Measurements from ENCODE around the gene WFDC12.

WFDC12 gene

DNA sequence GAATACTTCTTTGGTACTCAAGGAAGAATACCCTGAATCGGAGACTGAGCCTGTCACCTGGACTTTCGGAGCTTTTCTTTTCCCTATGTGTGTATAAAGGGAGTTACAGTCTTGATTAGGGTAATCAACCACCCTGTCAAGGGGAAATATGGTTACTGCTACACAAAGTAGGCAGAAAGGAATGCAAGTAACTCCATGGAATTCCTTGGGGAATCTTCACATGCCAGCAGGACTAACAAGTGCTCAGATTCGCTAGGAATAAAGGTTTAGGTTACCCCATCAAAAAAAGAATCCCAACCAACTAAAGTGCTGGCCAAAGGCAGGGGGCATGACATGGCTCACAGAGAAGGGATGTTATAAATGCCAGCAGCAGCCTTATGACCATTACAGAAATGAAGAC lies 33.8 kb downstream of the WFDC12 start:
- no peak for DNase-seq (ENCODE audit: low read depth)

DNA sequence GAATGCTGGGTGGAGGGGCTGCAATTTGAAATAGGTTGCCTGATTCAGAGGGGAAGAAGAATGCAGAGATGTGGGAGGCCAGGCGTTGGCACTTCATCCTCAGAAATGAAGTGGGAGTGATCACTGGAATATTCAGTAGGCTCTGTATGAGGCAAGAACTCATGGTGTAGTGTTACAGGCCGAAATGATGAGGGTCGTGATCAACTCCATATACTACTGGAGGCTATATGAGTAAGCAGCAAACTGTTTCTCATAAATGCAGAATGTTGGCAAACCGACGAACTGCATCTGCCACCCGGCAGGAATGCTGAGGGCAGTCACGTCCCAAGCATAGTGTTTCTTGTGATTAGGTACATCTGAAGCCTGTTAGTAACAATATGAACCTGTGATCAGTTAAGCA lies 36.0 kb downstream of the WFDC12 start:
- peak; percentile 98 for DNase-seq (ENCODE audit: low read depth)

DNA sequence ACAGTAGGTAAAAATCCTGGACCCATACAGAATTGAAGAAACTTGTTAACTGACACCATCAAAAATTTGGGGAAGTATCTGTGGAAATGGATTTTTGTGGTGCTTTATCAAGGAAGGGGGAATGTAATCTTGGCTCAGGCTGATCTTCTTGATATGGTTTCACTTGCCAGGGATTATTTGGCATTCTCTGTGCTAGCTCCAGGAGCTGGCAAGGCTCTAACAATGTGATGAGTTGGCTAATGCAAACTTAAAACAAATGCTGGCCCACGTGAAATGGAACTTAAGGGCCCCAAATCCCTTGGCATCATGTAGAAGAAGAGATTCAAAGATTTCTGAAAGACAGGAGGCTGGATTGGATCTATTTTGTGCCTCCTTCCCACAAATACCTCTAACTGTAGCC lies 36.5 kb downstream of the WFDC12 start:
- DNase-seq (ENCODE audit: low read depth) = no peak

DNA sequence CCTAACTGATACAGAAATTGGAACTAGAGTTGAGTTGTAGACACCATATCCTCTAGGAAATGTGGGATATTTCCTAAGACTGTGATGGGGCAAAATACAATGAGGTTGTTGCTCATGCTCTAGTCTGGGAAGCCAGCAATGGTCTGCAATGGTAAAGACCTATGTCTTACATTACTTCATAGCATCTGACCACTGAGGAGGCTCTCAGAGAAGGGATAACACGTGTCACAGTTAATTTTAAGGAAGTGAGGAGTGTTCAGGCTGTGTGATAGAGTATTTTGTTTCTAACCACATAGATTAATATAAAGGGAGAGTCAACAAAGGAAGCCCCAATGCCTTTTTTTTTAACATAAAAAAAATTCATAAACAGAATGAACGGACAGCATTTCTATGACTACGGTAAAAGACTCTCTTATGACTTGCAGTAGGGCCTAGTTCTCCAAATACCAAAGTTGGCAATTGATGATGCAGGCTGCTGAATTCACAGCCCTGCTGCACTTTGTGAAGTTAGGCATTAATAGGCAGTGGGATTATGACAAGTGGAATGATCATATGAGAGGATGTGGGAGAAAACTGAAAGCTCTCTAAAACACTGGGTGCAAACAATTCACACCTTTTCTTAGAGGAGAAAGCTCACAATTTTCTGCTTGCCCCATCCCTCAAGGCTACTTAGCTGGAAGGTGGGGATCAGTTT lies 37.0 kb downstream of the WFDC12 start:
- no peak for DNase-seq (ENCODE audit: low read depth)

DNA sequence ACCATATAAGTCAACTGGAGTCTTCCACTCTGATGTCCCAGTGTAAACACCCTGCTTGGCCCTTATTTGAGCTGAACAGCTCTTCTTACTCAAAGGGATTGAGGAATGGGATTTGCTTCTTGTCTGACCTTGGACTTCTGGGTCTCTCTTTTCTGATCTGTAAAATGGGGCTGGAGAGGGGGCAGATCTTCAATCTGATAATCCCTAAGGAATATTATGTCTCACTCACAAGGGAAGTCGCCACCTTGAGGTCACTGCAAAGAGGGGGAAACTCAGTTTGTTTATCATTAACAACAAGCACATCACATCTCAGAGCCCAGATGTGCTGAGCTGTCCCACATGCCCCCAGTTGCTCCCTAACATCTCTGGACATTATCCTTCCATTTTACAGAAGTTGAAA lies 38.4 kb downstream of the WFDC12 start:
- DNase-seq (ENCODE audit: low read depth) = no peak

DNA sequence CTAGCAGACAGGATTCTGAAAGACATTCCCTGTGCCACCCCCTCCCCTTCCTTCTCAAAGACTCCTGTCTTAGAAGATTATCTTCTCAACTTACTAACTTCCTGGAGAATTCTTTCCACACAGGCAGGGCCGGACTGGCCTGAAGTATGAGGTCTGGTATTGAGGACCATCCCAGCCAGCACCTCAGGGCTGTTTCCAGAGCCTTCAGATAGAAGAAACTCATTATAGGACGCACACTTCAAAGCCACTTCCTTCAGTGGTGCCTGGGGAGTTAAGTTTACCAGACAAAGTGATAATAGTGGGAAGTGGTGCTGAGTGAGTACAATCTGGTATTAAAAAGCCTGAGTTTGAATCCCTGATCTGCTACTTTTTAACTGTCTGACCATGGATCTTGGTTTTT lies 39.0 kb downstream of the WFDC12 start:
- no peak for DNase-seq (ENCODE audit: low read depth)

DNA sequence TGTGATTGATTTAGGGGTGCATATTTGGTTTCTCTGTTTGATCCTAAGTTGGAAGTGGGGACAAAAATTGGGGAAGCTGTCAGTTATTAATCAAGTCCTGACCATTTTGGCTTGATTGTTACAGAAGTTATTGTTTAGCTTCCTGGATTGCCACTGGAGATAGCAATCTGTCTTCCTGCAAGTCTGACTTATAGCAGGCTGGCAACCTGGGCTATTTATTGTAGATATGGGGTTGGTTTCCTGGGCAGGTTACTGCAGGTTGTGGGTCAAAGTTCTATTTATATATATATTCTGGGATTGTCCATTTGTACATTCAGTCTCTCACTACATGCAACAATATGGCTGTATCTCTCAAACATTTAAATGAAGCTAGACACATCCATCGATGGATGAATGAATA lies 41.1 kb downstream of the WFDC12 start:
- no peak for DNase-seq (ENCODE audit: low read depth)

DNA sequence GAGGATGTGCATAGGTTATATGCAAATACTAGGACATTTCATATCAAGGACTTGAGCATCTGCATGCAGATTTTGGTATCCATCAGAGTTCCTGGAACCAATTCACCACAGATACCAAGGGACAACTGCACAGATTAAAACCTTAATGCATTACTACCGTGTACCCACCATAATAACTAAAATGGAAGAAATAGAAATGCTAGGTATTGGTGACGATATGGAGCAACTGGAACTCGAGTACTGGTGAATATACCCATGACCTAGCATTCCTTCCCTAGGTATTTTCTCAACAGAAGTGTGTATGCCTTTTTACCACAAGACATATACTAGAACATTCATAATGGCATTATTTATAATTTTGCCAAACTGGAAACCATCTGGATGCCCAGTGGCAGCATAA lies 41.8 kb downstream of the WFDC12 start:
- DNase-seq (ENCODE audit: low read depth) = no peak

DNA sequence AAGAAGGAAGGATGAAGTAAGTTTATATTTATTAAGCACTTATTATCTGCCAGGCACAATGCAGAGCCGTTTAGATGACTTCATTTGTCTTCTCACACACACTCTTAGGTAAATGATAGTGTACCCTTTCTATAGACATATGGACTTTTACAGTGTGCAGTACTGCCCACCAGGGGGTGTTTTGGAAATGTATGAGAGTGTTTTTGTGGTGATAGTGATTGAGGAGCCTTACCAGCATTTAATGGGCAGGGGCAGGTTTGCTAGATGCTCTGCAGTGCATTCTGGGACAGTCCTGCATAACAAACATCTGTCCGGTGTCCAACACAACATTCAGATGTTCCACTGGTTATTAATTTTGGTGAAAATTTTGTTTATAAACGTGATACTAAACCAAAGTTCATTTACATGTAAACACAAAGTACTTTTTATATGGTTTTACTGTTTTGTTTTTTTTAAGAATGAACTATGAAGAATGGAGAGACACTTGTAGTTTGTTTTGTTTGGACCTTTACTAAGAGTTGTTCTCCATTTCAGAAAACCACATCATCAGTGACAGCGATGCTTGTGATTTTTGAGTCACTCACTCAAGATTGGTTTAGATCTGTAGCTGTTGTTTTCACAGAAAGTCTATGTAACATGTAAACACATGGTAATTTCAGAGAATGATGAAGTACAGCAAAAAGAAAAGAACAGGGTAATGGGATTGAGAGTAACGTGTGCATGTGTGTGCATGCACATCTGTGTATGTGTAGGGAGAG lies 43.2 kb downstream of the WFDC12 start:
- peak; percentile 63 for DNase-seq (ENCODE audit: low read depth)

DNA sequence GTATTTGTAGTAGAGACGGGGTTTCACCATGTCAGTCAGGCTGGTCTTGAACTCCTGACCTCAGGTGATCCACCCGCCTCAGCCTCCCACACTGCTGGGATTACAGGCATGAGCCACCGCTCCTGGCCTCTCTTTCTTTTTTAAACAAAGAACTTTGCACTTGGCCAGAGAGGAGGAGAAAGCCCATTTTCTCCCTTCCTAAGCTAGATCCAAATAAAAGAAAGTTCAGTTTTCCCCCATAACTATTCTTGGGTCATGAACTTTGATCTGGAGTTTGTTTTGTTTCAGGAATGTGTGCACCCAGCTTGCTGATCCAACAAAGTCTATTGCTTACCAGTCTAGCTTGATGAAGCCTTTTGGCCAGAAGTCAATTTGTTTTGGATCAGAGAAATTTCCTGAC lies 46.7 kb downstream of the WFDC12 start:
- no peak for DNase-seq (ENCODE audit: low read depth)

Data from ELR (cell line).